A549 (cell line): ENCODE results near the gene SP4.

Experiments
- CTCF ChIP-seq: fragments of >200 bp; sonication (Bioruptor Twin); formaldehyde crosslinking; IDR thresholded peaks from 3 replicates; pipeline ENCODE4 v1.5.1; 2016
- ESRRA ChIP-seq: fragments of 150-350 bp; IDR thresholded peaks from 2 replicates; pipeline ENCODE4 v1.6.1; 2014; ENCODE audit warnings: mild to moderate bottlenecking, low read length, borderline replicate concordance
- HDAC2 ChIP-seq: fragments of 200-600 bp; sonication (generic); IDR thresholded peaks from 2 replicates; pipeline ENCODE4 v1.6.1; 2016
- MAFK ChIP-seq: fragments of 450-650 bp; IDR thresholded peaks from 2 replicates; pipeline ENCODE4 v1.6.1; 2014; ENCODE audit not compliant: partially characterized antibody
- MAX ChIP-seq: IDR thresholded peaks from 2 replicates; pipeline ENCODE4 v1.6.1; 2012
- ZC3H11A ChIP-seq: fragments of 450-650 bp; IDR thresholded peaks from 2 replicates; pipeline ENCODE4 v1.6.1; 2014; ENCODE audit warnings: antibody characterized with exemption, mild to moderate bottlenecking

- TF ChIP-seq CTCF = no peak
- TF ChIP-seq ESRRA = no peak
- no peak for TF ChIP-seq MAX
- no peak for TF ChIP-seq MAFK
- TF ChIP-seq HDAC2 = no peak
- no peak for TF ChIP-seq ZC3H11A
These were observed 21.1 kb downstream of the SP4 start for GRCh38 chr7:21448974-21449373.
